HepG2 (cell line): ENCODE measurements around the gene YIPF2.

ENCODE experiments used
- ATF1 ChIP-seq: IDR thresholded peaks from 2 replicates; pipeline ENCODE4 v1.6.1; 2016; ENCODE audit warnings: mild to moderate bottlenecking, control low read depth
- CEBPB ChIP-seq: IDR thresholded peaks from 2 replicates; pipeline ENCODE4 v1.6.1; 2011; ENCODE audit warnings: low read depth, low read length, improper control_type of control experiment, borderline replicate concordance
- ETV6 ChIP-seq: sonication (generic); formaldehyde crosslinking; conservative IDR thresholded peaks from 2 replicates; pipeline ENCODE4 v1.4.0; 2020; ENCODE audit warnings: missing genetic modification reagents
- FOSL2 ChIP-seq: sonication (generic); formaldehyde crosslinking; IDR thresholded peaks from 2 replicates; pipeline ENCODE4 v1.4.0; 2020; ENCODE audit warnings: missing genetic modification reagents
- KDM1A ChIP-seq: IDR thresholded peaks from 2 replicates; pipeline ENCODE4 v1.6.1; 2016; ENCODE audit warnings: missing compliant biosample characterization
- NCOA1 ChIP-seq: sonication (generic); formaldehyde crosslinking; IDR thresholded peaks from 2 replicates; pipeline ENCODE4 v1.9.0; 2021; ENCODE audit warnings: missing genetic modification reagents
- POLR2A ChIP-seq, 2 experiments: IDR thresholded peaks; 2 replicates each; pipeline ENCODE4 v1.6.1; 2011; ENCODE audit warnings: low read depth in 2 of 2, low read length in 2 of 2, mild to moderate bottlenecking in 1 of 2, moderate library complexity in 1 of 2; ENCODE audit not compliant: insufficient read depth in 1 of 2
- POLR2G ChIP-seq: fragments of 200-400 bp; formaldehyde crosslinking; IDR thresholded peaks from 2 replicates; pipeline ENCODE4 v1.6.1; 2018; ENCODE audit warnings: mild to moderate bottlenecking, low read depth, low read length, moderate library complexity
- ZBTB3 ChIP-seq: sonication (generic); formaldehyde crosslinking; IDR thresholded peaks from 2 replicates; pipeline ENCODE4 v1.4.0; 2020; ENCODE audit warnings: low read depth, mild to moderate bottlenecking, moderate library complexity, missing genetic modification reagents, borderline replicate concordance
- TF ChIP-seq, protein P1 (sequence below): sonication (generic); formaldehyde crosslinking; IDR thresholded peaks from 2 replicates; pipeline ENCODE4 v1.5.0; 2020; ENCODE audit warnings: mild to moderate bottlenecking, missing genetic modification reagents, moderate library complexity
- TF ChIP-seq, protein P2 (sequence below): sonication (generic); formaldehyde crosslinking; IDR thresholded peaks from 2 replicates; pipeline ENCODE4 v1.9.0; 2021; ENCODE audit warnings: missing genetic modification reagents, borderline replicate concordance
- TF ChIP-seq, protein P3 (sequence below): IDR thresholded peaks from 2 replicates; pipeline ENCODE4 v1.6.1; 2016; ENCODE audit warnings: missing compliant biosample characterization, missing genetic modification reagents, borderline replicate concordance

DNA sequence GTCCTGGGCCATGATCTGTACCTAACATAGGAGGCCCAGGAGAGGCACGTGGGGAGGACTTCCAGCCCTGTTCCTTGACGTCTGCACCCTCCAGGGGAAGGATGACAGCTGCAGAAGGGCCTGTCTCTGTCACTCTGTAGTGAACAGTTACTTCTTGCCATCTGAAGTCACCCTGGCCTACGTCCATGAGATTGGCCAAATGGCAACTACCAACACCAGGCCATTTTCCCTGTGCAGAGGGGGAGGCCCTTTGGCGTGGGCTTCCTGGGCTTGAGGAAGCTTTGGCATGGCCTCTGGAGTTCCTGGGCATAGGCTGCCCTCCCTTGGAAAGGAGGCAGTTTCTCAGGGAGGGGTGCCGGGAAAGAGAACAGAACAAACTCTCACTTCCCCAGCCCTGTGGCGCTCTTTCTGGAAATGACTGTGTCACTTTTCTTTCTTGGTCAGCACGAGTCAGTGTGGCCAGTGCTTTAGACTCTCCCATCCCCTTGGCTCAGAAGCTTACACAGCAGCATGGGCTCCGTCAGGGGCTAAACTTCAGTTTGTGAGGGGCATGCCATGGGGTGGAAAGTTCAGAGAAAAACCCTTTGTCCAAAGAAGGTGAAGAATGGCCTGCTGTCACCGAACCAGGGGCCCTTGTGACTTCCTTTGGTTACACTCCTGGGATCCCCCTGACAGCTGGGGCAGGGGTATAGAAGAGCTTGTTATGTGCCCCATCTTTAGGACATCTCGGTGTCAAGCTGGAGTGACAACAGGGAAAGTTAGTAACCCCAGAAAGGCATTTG is 51.8 kb downstream of the YIPF2 start:
- no peak for TF ChIP-seq NCOA1
- TF ChIP-seq ETV6 (CRISPR knock-in tag) = no peak
- TF ChIP-seq, protein P1, sequence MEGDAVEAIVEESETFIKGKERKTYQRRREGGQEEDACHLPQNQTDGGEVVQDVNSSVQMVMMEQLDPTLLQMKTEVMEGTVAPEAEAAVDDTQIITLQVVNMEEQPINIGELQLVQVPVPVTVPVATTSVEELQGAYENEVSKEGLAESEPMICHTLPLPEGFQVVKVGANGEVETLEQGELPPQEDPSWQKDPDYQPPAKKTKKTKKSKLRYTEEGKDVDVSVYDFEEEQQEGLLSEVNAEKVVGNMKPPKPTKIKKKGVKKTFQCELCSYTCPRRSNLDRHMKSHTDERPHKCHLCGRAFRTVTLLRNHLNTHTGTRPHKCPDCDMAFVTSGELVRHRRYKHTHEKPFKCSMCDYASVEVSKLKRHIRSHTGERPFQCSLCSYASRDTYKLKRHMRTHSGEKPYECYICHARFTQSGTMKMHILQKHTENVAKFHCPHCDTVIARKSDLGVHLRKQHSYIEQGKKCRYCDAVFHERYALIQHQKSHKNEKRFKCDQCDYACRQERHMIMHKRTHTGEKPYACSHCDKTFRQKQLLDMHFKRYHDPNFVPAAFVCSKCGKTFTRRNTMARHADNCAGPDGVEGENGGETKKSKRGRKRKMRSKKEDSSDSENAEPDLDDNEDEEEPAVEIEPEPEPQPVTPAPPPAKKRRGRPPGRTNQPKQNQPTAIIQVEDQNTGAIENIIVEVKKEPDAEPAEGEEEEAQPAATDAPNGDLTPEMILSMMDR = no peak
- TF ChIP-seq, protein P2, sequence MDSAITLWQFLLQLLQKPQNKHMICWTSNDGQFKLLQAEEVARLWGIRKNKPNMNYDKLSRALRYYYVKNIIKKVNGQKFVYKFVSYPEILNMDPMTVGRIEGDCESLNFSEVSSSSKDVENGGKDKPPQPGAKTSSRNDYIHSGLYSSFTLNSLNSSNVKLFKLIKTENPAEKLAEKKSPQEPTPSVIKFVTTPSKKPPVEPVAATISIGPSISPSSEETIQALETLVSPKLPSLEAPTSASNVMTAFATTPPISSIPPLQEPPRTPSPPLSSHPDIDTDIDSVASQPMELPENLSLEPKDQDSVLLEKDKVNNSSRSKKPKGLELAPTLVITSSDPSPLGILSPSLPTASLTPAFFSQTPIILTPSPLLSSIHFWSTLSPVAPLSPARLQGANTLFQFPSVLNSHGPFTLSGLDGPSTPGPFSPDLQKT (CRISPR knock-in tag) = no peak
- no peak for TF ChIP-seq FOSL2 (CRISPR knock-in tag)
- TF ChIP-seq POLR2A (IDR thresholded peaks at IDR 0.05; ENCODE audit: insufficient read depth in 1 of 2, low read depth in 2 of 2, low read length in 2 of 2) = no peak
- TF ChIP-seq, protein P3, sequence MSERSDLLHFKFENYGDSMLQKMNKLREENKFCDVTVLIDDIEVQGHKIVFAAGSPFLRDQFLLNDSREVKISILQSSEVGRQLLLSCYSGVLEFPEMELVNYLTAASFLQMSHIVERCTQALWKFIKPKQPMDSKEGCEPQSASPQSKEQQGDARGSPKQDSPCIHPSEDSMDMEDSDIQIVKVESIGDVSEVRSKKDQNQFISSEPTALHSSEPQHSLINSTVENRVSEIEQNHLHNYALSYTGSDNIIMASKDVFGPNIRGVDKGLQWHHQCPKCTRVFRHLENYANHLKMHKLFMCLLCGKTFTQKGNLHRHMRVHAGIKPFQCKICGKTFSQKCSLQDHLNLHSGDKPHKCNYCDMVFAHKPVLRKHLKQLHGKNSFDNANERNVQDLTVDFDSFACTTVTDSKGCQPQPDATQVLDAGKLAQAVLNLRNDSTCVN = no peak
- no peak for TF ChIP-seq KDM1A
- no peak for TF ChIP-seq ATF1 (CRISPR knock-in tag)
- TF ChIP-seq ZBTB3 (CRISPR knock-in tag) = no peak
- no peak for TF ChIP-seq CEBPB
- no peak for TF ChIP-seq POLR2G
